NB4 (cell line): ENCODE data around the gene DBP.

Experiments
- MYC ChIP-seq: IDR thresholded peaks from 2 replicates; pipeline ENCODE4 v1.6.1; 2011; ENCODE audit warnings: low read depth, low read length
- POLR2A ChIP-seq: IDR thresholded peaks from 2 replicates; pipeline ENCODE4 v1.6.1; 2011; ENCODE audit warnings: mild to moderate bottlenecking; ENCODE audit not compliant: insufficient read length; ENCODE audit errors: extremely low read depth
- TF ChIP-seq, protein P1 (sequence below): IDR thresholded peaks from one replicate; pipeline ENCODE4 v1.5.1; 2012; ENCODE audit warnings: low read depth, low read length
- TF ChIP-seq, protein P2 (sequence below): IDR thresholded peaks from 2 replicates; pipeline ENCODE4 v1.6.1; 2011; ENCODE audit warnings: low read depth, low read length

DNA sequence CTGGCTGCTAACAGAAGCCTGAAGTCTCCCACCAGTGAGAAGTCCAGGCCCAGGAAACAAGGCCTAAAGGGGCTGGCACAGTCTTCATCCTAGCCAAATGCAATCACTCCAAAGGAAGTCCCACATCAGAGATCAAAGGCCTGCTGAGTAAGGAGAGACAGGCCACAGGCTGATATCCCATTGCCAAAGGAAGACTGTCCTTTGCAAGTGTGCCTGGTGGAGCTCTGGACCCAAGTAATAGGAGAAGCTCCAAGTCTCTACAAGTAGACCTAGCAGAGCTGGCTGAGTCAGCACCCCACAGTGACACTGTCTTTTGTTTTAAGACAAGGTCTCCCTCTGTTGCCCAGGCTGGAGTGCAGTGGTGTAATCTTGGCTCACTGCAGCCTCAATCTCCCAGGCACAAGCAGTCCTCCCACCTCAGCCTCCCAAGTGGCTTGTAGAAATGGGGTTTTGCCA is 4.5 kb downstream of the DBP start:
- TF ChIP-seq, protein P1, sequence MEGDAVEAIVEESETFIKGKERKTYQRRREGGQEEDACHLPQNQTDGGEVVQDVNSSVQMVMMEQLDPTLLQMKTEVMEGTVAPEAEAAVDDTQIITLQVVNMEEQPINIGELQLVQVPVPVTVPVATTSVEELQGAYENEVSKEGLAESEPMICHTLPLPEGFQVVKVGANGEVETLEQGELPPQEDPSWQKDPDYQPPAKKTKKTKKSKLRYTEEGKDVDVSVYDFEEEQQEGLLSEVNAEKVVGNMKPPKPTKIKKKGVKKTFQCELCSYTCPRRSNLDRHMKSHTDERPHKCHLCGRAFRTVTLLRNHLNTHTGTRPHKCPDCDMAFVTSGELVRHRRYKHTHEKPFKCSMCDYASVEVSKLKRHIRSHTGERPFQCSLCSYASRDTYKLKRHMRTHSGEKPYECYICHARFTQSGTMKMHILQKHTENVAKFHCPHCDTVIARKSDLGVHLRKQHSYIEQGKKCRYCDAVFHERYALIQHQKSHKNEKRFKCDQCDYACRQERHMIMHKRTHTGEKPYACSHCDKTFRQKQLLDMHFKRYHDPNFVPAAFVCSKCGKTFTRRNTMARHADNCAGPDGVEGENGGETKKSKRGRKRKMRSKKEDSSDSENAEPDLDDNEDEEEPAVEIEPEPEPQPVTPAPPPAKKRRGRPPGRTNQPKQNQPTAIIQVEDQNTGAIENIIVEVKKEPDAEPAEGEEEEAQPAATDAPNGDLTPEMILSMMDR, result peak; percentile 15
- TF ChIP-seq POLR2A (no peak), MYC (no peak)
- TF ChIP-seq, protein P2, sequence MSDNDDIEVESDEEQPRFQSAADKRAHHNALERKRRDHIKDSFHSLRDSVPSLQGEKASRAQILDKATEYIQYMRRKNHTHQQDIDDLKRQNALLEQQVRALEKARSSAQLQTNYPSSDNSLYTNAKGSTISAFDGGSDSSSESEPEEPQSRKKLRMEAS, result no peak
